SK-N-SH treated with all-trans-retinoic acid at 6 μM for 48 hours (cell line): Measurements from ENCODE around the gene PHLDA3.

Source experiments
- ESRRG ChIP-seq: fragments of 250-450 bp; sonication (Bioruptor Pico); IDR thresholded peaks from 2 replicates; pipeline ENCODE4 v1.6.1; 2021; ENCODE audit warnings: mild to moderate bottlenecking
- ISL1 ChIP-seq: fragments of 250-450 bp; sonication (Bioruptor Pico); IDR thresholded peaks from 2 replicates; pipeline ENCODE4 v2.1.2; 2022; ENCODE audit warnings: mild to moderate bottlenecking, moderate library complexity
- OSR1 ChIP-seq: fragments of 250-450 bp; sonication (Bioruptor Pico); IDR thresholded peaks from 2 replicates; pipeline ENCODE4 v1.8.0; 2022; ENCODE audit warnings: moderate library complexity, mild to moderate bottlenecking, inconsistent platforms
- PPARA ChIP-seq: fragments of 250-450 bp; sonication (Bioruptor Pico); IDR thresholded peaks from 2 replicates; pipeline ENCODE4 v1.5.0; 2020; ENCODE audit warnings: mild to moderate bottlenecking, borderline replicate concordance
- RARB ChIP-seq: fragments of 250-450 bp; sonication (Bioruptor Pico); IDR thresholded peaks from 2 replicates; pipeline ENCODE4 v1.8.0; 2021; ENCODE audit warnings: mild to moderate bottlenecking, moderate library complexity
- ZC3H10 ChIP-seq: fragments of 250-450 bp; sonication (Bioruptor Pico); IDR thresholded peaks from 2 replicates; pipeline ENCODE4 v1.5.1; 2021; ENCODE audit warnings: mild to moderate bottlenecking, moderate library complexity
- ZFP30 ChIP-seq: fragments of 450-650 bp; formaldehyde crosslinking; IDR thresholded peaks from 2 replicates; pipeline ENCODE4 v1.5.0; 2022; ENCODE audit warnings: mild to moderate bottlenecking, moderate library complexity
- ZNF8 ChIP-seq: fragments of 450-650 bp; formaldehyde crosslinking; IDR thresholded peaks from 2 replicates; pipeline ENCODE4 v1.5.0; 2020; ENCODE audit warnings: mild to moderate bottlenecking, moderate library complexity
- TF ChIP-seq, protein P1 (sequence below): fragments of 250-450 bp; sonication (Bioruptor Pico); IDR thresholded peaks from 2 replicates; pipeline ENCODE4 v1.5.1; 2021; ENCODE audit warnings: mild to moderate bottlenecking, moderate library complexity

DNA sequence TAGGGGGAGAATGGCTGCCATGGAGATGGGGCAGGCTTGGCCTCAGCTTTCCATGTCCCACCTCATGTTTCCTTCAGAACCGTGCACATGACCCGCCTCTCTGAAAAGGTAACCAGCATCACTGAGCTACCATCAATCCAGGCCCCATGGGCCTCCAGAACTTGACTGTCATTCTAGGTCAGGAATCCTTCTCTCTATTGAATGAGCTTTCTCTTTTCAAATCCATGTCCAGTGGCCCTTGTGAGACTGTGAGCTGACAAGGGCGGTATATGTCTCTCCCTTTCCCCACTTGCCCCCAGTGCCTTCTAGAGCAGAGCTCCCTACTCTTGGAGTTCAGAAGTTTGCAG is 33.5 kb upstream of the PHLDA3 start:
- no peak for TF ChIP-seq ZC3H10 (CRISPR knock-in tag)
- peak; percentile 56 for TF ChIP-seq RARB (CRISPR knock-in tag)
- no peak for TF ChIP-seq ZFP30 (CRISPR knock-in tag)
- no peak for TF ChIP-seq ISL1 (CRISPR knock-in tag)
- TF ChIP-seq, protein P1, sequence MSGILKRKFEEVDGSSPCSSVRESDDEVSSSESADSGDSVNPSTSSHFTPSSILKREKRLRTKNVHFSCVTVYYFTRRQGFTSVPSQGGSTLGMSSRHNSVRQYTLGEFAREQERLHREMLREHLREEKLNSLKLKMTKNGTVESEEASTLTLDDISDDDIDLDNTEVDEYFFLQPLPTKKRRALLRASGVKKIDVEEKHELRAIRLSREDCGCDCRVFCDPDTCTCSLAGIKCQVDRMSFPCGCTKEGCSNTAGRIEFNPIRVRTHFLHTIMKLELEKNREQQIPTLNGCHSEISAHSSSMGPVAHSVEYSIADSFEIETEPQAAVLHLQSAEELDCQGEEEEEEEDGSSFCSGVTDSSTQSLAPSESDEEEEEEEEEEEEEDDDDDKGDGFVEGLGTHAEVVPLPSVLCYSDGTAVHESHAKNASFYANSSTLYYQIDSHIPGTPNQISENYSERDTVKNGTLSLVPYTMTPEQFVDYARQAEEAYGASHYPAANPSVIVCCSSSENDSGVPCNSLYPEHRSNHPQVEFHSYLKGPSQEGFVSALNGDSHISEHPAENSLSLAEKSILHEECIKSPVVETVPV = no peak
- no peak for TF ChIP-seq ESRRG
- no peak for TF ChIP-seq OSR1 (CRISPR knock-in tag)
- no peak for TF ChIP-seq ZNF8 (CRISPR knock-in tag)
- no peak for TF ChIP-seq PPARA
